ENCODE data around the gene ARHGAP26. TPM values are rescaled to one million over a fixed set of nuclear protein-coding genes. Genes with fewer than 3 reads are reported as not detected.

The ARHGAP26 gene
- total RNA-seq, 4 donors from 2014 or later = 28.2 to 52.3 (median 37.9) TPM

GRCh38 chr5:143139585-143139984 is 369.4 kb downstream of the ARHGAP26 start:
- no peak for DNase-seq
- H3K4me3 ChIP-seq (replicated peaks in 1 of 3) = no peak overlapping the region
- intact Hi-C loops (cut with DNase I) = no loop called here
- TF ChIP-seq, protein P1, sequence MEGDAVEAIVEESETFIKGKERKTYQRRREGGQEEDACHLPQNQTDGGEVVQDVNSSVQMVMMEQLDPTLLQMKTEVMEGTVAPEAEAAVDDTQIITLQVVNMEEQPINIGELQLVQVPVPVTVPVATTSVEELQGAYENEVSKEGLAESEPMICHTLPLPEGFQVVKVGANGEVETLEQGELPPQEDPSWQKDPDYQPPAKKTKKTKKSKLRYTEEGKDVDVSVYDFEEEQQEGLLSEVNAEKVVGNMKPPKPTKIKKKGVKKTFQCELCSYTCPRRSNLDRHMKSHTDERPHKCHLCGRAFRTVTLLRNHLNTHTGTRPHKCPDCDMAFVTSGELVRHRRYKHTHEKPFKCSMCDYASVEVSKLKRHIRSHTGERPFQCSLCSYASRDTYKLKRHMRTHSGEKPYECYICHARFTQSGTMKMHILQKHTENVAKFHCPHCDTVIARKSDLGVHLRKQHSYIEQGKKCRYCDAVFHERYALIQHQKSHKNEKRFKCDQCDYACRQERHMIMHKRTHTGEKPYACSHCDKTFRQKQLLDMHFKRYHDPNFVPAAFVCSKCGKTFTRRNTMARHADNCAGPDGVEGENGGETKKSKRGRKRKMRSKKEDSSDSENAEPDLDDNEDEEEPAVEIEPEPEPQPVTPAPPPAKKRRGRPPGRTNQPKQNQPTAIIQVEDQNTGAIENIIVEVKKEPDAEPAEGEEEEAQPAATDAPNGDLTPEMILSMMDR (IDR thresholded peaks at IDR 0.05) = no peak
- no peak for TF ChIP-seq POLR2A (IDR thresholded peaks at IDR 0.05)
- WGBS, 2 donors = 94 to 97% methylated on average over 9 of the region's 9 CpGs
- no peaks in the 10 kb centered on the region for H3K36me3 ChIP-seq
- no peaks in the 10 kb centered on the region for H3K9me3 ChIP-seq
- H3K27ac ChIP-seq = no peak overlapping the region
- H3K4me1 ChIP-seq = no peaks in the 10 kb centered on the region
- no peaks in the 10 kb centered on the region for H3K27me3 ChIP-seq

DNA sequence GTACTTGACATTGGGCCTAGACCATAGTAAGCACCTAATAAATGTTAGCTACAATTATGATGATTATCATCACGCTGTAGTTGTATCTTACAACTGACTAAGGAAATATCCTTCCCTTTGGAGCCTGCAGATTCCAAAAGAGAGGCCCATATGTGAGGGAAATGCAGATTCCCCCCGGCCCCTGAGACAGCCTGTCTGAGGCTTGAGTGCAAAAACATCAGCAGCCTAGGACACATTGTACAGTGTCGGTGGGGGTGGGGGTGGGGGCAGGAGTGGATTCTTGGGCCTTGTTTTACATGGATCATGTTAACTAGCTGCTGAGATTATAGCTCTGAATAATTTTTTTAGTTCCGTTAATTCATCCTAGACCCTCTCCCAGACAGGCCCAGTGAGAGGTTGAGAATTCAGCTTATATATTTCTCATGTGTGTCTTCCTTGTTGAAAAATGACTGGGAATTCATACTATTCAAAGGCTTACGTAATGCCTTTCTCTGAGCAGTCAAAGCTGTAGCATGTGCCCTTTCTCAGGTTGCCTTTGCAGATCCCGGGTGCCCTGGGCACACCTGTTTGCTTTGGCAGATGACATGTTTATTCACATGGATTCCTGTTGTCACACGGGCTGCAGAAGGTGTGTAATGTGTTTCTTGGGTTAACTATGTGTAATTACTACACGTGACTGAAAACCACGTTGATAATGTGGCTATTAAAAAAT is 370.5 kb downstream of the ARHGAP26 start:
- Histone ChIP-seq H3K36me3 (no peaks in the 10 kb centered on the region), H3K27ac (no peak overlapping the region), H3K4me1 (no peaks in the 10 kb centered on the region), H3K4me3 (replicated peaks in 1 of 3) (no peak overlapping the region), H3K27me3 (no peaks in the 10 kb centered on the region), H3K9me3 (no peaks in the 10 kb centered on the region)
- TF ChIP-seq, protein P1 (IDR thresholded peaks at IDR 0.05) = no peak
- no peak for TF ChIP-seq POLR2A (IDR thresholded peaks at IDR 0.05)
- intact Hi-C loops (cut with DNase I) = no loop called here
- DNase-seq = no peak
- WGBS, 2 donors = 81 to 85% methylated on average over 9 of the region's 9 CpGs

- DNase-seq = no peak
- Histone ChIP-seq H3K36me3 (no peaks in the 10 kb centered on the region), H3K4me1 (no peaks in the 10 kb centered on the region), H3K9me3 (no peaks in the 10 kb centered on the region), H3K4me3 (replicated peaks in 1 of 3) (no peak overlapping the region), H3K27me3 (no peaks in the 10 kb centered on the region), H3K27ac (no peak overlapping the region)
- TF ChIP-seq, protein P1 (IDR thresholded peaks at IDR 0.05) = no peak
- TF ChIP-seq POLR2A (IDR thresholded peaks at IDR 0.05) = no peak
- intact Hi-C loops (cut with DNase I) = no loop called here
- 90 to 94% methylated on average over 6 of the region's 6 CpGs for WGBS, 2 donors
Measured at GRCh38 chr5:143141652-143142051, 371.5 kb downstream of the ARHGAP26 start.

GRCh38 chr5:143142596-143143435 is 372.6 kb downstream of the ARHGAP26 start:
- TF ChIP-seq, protein P1 (IDR thresholded peaks at IDR 0.05) = no peak
- TF ChIP-seq POLR2A (IDR thresholded peaks at IDR 0.05) = no peak
- no peaks in the 10 kb centered on the region for H3K36me3 ChIP-seq
- H3K4me1 ChIP-seq = no peaks in the 10 kb centered on the region
- no peak overlapping the region for H3K4me3 ChIP-seq (replicated peaks in 1 of 3)
- no peaks in the 10 kb centered on the region for H3K27me3 ChIP-seq
- no peak overlapping the region for H3K27ac ChIP-seq
- WGBS, 2 donors = 76% methylated on average over 8 of the region's 8 CpGs
- no peaks in the 10 kb centered on the region for H3K9me3 ChIP-seq
- intact Hi-C loops (cut with DNase I) = no loop called here
- no peak for DNase-seq

DNA sequence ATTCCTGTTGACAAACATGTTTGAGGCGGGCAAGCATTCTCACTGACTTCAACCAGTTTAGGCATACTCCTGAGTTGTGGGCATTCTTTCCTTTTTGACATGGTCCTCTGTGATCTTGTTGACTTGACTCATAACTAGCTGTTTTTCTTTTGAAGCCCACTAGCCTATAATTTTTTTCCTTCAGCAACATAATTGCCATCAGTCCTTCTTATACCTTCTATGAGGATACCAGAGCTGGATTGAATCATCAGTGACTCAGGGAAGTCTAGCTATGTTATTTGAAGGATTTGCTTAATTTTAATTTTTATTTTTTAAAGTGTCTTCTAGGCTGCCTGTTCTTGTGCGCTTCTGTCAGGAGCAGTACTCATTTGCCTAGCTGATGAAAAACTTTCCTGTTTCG is 373.8 kb downstream of the ARHGAP26 start:
- intact Hi-C loops (cut with DNase I) = no loop called here
- DNase-seq = no peak
- Histone ChIP-seq H3K4me3 (replicated peaks in 1 of 3) (no peak overlapping the region), H3K27ac (no peak overlapping the region), H3K27me3 (no peaks in the 10 kb centered on the region), H3K9me3 (no peaks in the 10 kb centered on the region), H3K4me1 (peaks cover 0 to 9% of the 10 kb centered on the region in 2 donors), H3K36me3 (no peaks in the 10 kb centered on the region)
- WGBS, 2 donors = 97 to 98% methylated on average over 3 of the region's 3 CpGs
- TF ChIP-seq, protein P1 (IDR thresholded peaks at IDR 0.05) = no peak
- TF ChIP-seq POLR2A (IDR thresholded peaks at IDR 0.05) = no peak
